Gastroesophageal sphincter (tissue), 4 donors: ENCODE measurements around the gene ITPK1. TPM values are rescaled to one million over a fixed set of nuclear protein-coding genes. Genes with fewer than 3 reads are reported as not detected.

Experiments
- ATAC-seq: fragments of 150-250 bp; one replicate; pipeline ENCODE4 v1.9.1; 2016; ENCODE audit warnings: mild to moderate bottlenecking, moderate library complexity
- H3K27ac ChIP-seq, 4 donors: fragments of 200-600 bp; sonication (generic) in 3 of 4; 1 replicate in 3 of 4; 2 replicates in 1 of 4; pipeline ENCODE4 v1.5.1; 2016 to 2019
- H3K27me3 ChIP-seq: fragments of 200-600 bp; sonication (generic); one replicate; pipeline ENCODE4 v1.5.1; 2019
- H3K36me3 ChIP-seq, 2 donors: fragments of 200-600 bp; sonication (generic); one replicate each; pipeline ENCODE4 v1.5.1; 2019; ENCODE audit warnings: control low read depth in 1 of 2
- H3K4me1 ChIP-seq, 3 donors: fragments of 200-600 bp; sonication (generic); 1 replicate in 2 of 3; 2 replicates in 1 of 3; pipeline ENCODE4 v1.5.1; 2016 to 2019; ENCODE audit warnings: control low read depth in 2 of 3
- H3K4me3 ChIP-seq, 2 donors: fragments of 200-600 bp; sonication (generic); one replicate each; pipeline ENCODE4 v1.5.1; 2019; ENCODE audit warnings: mild to moderate bottlenecking in 1 of 2, moderate library complexity in 1 of 2
- H3K9me3 ChIP-seq, 3 donors: fragments of 200-600 bp; sonication (generic); one replicate each; pipeline ENCODE4 v1.5.1; 2017 to 2019; ENCODE audit warnings: control low read depth in 2 of 3
- EP300 ChIP-seq: sonication (generic); formaldehyde crosslinking; IDR thresholded peaks from one replicate; pipeline ENCODE4 v1.6.1; 2017; ENCODE audit warnings: antibody characterized with exemption, mild to moderate bottlenecking
- POLR2A ChIP-seq, 2 donors: fragments of 450-650 bp; IDR thresholded peaks; one replicate each; pipeline ENCODE4 v1.6.1; 2017; ENCODE audit warnings: antibody characterized with exemption in 2 of 2, mild to moderate bottlenecking in 2 of 2, moderate library complexity in 1 of 2
- POLR2AphosphoS5 ChIP-seq: sonication (generic); formaldehyde crosslinking; IDR thresholded peaks from one replicate; pipeline ENCODE4 v1.6.1; 2017; ENCODE audit warnings: antibody characterized with exemption
- WGBS, 2 donors: methylation state at CpG; one replicate each; pipeline ENCODE4 v1.1.5; 2018; ENCODE audit warnings: low coverage in 1 of 2; 5-methylcytosine and 5-hydroxymethylcytosine counted together
- total RNA-seq, 4 donors: library from RNA; depleted of rRNA; stranded (reverse); fragments of >200 nt; gene quantifications; one replicate each; pipeline ENCODE4 v1.1.0, GENCODE V29; 2016
- TF ChIP-seq, protein P1 (sequence below), 4 experiments: fragments of 200-600 bp in 2 of 4; fragments of 450-650 bp in 2 of 4; sonication (generic) in 1 of 4; IDR thresholded peaks; one replicate each; pipeline ENCODE4 v1.5.1; 2017 to 2019; ENCODE audit warnings: antibody characterized with exemption in 4 of 4, mild to moderate bottlenecking in 2 of 4, moderate library complexity in 2 of 4

Gene ITPK1
- total RNA-seq, 4 donors from 2014 or later, result 68.8 to 201 (median 134) TPM

DNA sequence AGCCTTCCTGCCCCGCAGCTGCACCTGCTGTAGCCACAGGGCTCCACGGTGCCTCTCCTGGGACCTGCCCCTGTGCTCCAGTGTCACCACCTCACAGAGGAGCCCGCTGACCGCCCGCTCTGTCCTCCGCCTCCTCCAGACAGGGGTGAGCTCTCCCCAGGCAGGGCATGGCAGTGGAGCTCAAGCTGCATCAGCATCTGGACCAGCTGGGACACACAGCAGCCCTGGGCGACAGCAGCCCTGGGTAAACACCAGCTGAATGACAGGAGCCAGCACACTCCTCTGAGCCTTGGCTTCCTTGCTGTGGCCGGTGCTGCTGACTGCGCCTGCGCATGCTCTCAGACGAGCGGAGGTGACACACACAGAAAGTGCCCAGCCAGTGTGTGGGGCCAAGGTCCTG lies 170.7 kb downstream of the ITPK1 start:
- ATAC-seq, result no peak
- Histone ChIP-seq H3K27ac (no peak overlapping the region), H3K36me3 (peaks cover 0 to 100% of the 10 kb centered on the region in 2 donors), H3K4me3 (no peak overlapping the region), H3K27me3 (no peaks in the 10 kb centered on the region), H3K4me1 (peaks cover 0 to 23% (median under 1%) of the 10 kb centered on the region in 3 donors), H3K9me3 (no peaks in the 10 kb centered on the region)
- 86% methylated on average over 4 of the region's 12 CpGs; no CpG with 5 or more reads in 1 of the 2 donors for WGBS, 2 donors
- TF ChIP-seq, protein P1, sequence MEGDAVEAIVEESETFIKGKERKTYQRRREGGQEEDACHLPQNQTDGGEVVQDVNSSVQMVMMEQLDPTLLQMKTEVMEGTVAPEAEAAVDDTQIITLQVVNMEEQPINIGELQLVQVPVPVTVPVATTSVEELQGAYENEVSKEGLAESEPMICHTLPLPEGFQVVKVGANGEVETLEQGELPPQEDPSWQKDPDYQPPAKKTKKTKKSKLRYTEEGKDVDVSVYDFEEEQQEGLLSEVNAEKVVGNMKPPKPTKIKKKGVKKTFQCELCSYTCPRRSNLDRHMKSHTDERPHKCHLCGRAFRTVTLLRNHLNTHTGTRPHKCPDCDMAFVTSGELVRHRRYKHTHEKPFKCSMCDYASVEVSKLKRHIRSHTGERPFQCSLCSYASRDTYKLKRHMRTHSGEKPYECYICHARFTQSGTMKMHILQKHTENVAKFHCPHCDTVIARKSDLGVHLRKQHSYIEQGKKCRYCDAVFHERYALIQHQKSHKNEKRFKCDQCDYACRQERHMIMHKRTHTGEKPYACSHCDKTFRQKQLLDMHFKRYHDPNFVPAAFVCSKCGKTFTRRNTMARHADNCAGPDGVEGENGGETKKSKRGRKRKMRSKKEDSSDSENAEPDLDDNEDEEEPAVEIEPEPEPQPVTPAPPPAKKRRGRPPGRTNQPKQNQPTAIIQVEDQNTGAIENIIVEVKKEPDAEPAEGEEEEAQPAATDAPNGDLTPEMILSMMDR (IDR thresholded peaks at IDR 0.05), result no peak
- no peak for TF ChIP-seq POLR2A (IDR thresholded peaks at IDR 0.05)
- TF ChIP-seq POLR2AphosphoS5, result no peak
- no peak for TF ChIP-seq EP300

DNA sequence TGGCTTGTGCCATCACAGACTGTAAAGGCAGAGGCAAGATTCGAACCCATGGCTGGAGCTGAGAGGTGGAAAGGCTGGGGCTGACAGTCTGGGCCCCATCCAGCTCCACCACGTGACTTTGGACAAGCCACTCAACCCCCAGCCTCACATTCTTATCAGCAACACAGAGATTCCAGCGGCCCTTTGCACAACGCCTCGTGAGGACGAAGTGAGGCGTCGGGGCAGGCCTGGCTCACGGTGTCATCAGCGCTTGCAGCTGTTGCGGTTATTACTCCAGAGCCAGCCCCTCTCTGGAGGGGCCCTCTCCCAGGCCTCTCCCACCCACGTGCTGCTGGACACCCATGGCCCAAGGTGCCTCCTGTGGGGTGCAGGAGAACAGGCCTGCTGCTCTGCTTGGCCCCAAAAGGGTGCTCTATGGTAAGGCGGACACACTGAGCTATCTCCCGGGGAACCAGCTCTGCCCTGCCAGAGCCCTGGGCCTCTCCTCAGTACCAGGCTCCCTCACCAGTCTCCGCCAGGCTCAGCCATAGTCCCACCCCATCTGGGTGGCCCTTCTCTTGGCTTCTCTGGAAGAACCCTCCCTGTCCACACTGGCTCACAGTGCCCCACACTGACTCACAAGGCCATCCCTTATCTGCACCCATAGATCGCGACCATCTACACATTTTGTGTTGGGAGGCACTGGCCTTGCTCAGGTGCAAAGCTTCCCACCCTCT lies 171.7 kb downstream of the ITPK1 start:
- Histone ChIP-seq H3K27ac (no peak overlapping the region), H3K9me3 (no peaks in the 10 kb centered on the region), H3K4me3 (no peak overlapping the region), H3K27me3 (no peaks in the 10 kb centered on the region), H3K36me3 (peaks cover 0 to 99% of the 10 kb centered on the region in 2 donors), H3K4me1 (peaks cover 0 to 18% (median 0%) of the 10 kb centered on the region in 3 donors)
- WGBS, 2 donors, result 73 to 91% methylated on average over 2 to 5 of the region's 17 CpGs
- ATAC-seq, result no peak
- TF ChIP-seq EP300, result no peak
- no peak for TF ChIP-seq POLR2A (IDR thresholded peaks at IDR 0.05)
- TF ChIP-seq, protein P1 (IDR thresholded peaks at IDR 0.05), result no peak
- no peak for TF ChIP-seq POLR2AphosphoS5

DNA sequence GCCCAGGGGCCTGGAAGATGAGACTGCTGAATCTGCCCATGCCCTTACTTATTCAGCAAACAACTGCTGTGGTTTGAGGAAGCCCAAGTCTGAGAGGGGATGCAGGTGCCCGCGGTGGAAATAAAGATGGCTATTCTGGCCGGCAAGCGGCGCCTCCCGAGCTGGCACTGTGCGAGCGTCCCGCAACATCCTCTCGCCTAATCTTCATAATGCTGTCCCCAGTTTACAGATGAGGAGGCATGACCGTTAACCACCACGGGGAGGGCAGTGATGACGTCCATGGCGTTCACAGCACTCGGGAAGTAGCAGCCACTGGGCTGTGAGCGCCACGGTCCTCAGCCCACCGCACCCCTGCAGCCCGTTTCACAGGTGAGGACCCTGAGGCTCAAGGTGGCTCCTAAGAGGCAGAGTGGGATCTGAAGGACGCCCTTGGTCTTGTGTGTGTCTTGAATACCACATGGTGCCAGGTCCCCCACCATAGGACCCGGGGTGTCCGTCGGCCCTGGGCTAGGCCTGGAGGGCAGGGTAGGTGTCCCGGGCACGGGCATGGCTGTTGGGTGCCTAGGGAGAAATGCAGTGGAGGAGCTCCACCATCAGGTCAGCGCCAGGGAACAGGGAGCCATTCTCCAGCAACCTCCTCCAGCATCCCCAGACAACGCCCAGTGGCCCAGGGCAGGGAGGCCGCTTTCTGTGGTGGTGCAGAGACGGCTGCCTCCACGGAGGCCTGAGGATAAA lies 172.6 kb downstream of the ITPK1 start:
- TF ChIP-seq EP300, result no peak
- TF ChIP-seq POLR2AphosphoS5, result no peak
- TF ChIP-seq, protein P1 (IDR thresholded peaks at IDR 0.05), result no peak
- no peak for TF ChIP-seq POLR2A (IDR thresholded peaks at IDR 0.05)
- Histone ChIP-seq H3K9me3 (no peaks in the 10 kb centered on the region), H3K4me3 (no peak overlapping the region), H3K27ac (no peak overlapping the region), H3K36me3 (peaks cover 0 to 99% of the 10 kb centered on the region in 2 donors), H3K27me3 (no peaks in the 10 kb centered on the region), H3K4me1 (peaks cover 0 to 18% (median 0%) of the 10 kb centered on the region in 3 donors)
- 95% methylated on average over 7 of the region's 30 CpGs; no CpG with 5 or more reads in 1 of the 2 donors for WGBS, 2 donors
- ATAC-seq, result no peak

DNA sequence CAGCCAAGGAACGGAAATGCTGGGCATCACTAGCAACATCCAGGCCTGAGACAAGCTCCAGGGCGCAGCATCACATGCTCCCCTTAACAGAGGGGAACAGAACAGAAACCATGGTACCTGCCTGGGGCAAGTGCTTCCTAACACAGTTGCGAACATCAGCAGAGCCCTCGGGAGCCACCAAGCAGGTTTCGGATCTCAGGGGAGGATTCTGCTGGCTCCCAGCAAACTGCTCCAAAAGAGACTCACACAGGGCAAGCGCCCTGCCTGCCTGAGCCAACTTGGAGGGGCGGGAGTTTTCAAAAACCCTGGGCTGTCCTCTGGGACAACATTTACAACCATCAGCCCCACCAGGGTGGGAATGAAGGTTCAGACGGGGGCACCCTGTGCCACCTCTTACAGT lies 173.1 kb downstream of the ITPK1 start:
- TF ChIP-seq POLR2A (IDR thresholded peaks at IDR 0.05) (no peak), EP300 (no peak), POLR2AphosphoS5 (no peak)
- TF ChIP-seq, protein P1 (IDR thresholded peaks at IDR 0.05), result no peak
- H3K27me3 ChIP-seq, result no peaks in the 10 kb centered on the region
- no peak overlapping the region for H3K4me3 ChIP-seq
- H3K27ac ChIP-seq, result no peak overlapping the region
- peaks cover 0 to 18% (median 0%) of the 10 kb centered on the region in 3 donors for H3K4me1 ChIP-seq
- no peaks in the 10 kb centered on the region for H3K9me3 ChIP-seq
- no peak for ATAC-seq
- 62% methylated on average over 3 of the region's 8 CpGs; no CpG with 5 or more reads in 1 of the 2 donors for WGBS, 2 donors
- H3K36me3 ChIP-seq, result peaks cover 0 to 99% of the 10 kb centered on the region in 2 donors
